BLaER1 treated with 17β-estradiol and CSF1 and Interleukin-3, amounts not matched to agents 10 nM and 100 nM (cell line): Measurements from ENCODE around the gene SLC9A2.
A peak's percentile ranks its signal among the peaks of the same experiment; 100 is the strongest.

Experiments used
- H3K27ac ChIP-seq, 11 experiments: shearing (Covaris generic); formaldehyde crosslinking; 2 replicates each; pipeline ENCODE4 v1.8.1; 2022
- H3K27me3 ChIP-seq, 11 experiments: shearing (Covaris generic); formaldehyde crosslinking; 2 replicates each; pipeline ENCODE4 v1.8.1; 2022
- H3K36me3 ChIP-seq, 11 experiments: shearing (Covaris generic); formaldehyde crosslinking; 2 replicates each; pipeline ENCODE4 v1.8.1; 2022
- H3K4me1 ChIP-seq, 10 experiments: shearing (Covaris generic); formaldehyde crosslinking; 2 replicates each; pipeline ENCODE4 v1.8.1; 2022
- H3K4me2 ChIP-seq, 11 experiments: shearing (Covaris generic); formaldehyde crosslinking; 2 replicates each; pipeline ENCODE4 v1.8.1; 2022
- H3K4me3 ChIP-seq, 10 experiments: shearing (Covaris generic); formaldehyde crosslinking; 2 replicates each; pipeline ENCODE4 v1.8.1; 2022
- H3K9ac ChIP-seq, 11 experiments: shearing (Covaris generic); formaldehyde crosslinking; 2 replicates each; pipeline ENCODE4 v1.8.1; 2022
- H3K9me3 ChIP-seq, 11 experiments: shearing (Covaris generic); formaldehyde crosslinking; replicated peaks in 1 of 11; 2 replicates each; pipeline ENCODE4 v1.8.1; 2022
- H4K20me1 ChIP-seq, 11 experiments: shearing (Covaris generic); formaldehyde crosslinking; 2 replicates each; pipeline ENCODE4 v1.8.1; 2022
- Cebpa-rat ChIP-seq, 11 experiments: shearing (Covaris generic); IDR thresholded peaks; 2 replicates each; pipeline ENCODE4 v1.8.1; 2022

SLC9A2 gene

DNA sequence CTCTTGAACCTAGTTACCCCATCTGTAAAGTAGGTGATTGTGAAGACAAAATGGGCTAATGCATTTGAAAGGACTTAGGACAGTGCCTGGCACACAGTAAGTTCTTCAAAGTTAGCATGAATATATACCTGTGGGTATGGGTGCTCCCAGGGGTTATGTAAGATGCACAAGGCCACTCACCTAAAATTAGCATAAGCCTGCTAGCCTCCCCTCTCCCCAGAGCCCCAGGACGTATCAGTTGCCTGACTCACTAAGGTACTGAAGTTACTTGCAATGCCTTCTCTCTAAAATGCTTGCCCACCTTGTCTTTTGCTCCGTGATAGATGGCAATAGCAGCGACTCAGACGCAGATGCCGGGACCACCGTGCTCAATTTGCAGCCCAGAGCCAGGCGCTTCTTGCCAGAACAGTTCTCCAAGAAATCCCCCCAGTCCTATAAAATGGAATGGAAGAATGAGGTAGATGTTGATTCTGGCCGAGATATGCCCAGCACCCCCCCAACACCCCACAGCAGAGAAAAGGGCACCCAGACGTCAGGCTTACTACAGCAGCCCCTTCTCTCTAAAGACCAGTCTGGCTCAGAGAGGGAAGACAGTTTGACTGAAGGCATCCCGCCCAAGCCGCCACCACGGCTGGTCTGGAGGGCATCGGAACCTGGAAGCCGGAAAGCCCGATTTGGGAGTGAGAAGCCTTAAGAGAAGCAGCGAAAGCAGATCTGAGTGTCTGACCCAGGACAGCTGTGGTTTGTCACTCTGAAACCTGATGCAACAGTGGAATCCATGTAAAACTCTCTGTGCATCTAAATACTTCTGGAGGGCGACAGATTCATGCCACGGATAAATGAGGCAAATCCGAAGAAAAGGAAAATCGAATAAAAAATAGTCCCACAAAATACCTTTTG lies 88.7 kb downstream of the SLC9A2 start:
- H3K27me3 ChIP-seq = no peaks in the 10 kb centered on the region
- H3K4me1 ChIP-seq = no peaks in the 10 kb centered on the region
- no peak overlapping the region for H3K4me2 ChIP-seq
- no peak overlapping the region for H3K4me3 ChIP-seq
- no peak for TF ChIP-seq Cebpa-rat (IDR thresholded peaks at IDR 0.05)
- no peak overlapping the region for H3K9ac ChIP-seq
- no peaks in the 10 kb centered on the region for H4K20me1 ChIP-seq
- H3K36me3 ChIP-seq = no peaks in the 10 kb centered on the region
- no peak overlapping the region for H3K27ac ChIP-seq
- H3K9me3 ChIP-seq = no peaks in the 10 kb centered on the region

DNA sequence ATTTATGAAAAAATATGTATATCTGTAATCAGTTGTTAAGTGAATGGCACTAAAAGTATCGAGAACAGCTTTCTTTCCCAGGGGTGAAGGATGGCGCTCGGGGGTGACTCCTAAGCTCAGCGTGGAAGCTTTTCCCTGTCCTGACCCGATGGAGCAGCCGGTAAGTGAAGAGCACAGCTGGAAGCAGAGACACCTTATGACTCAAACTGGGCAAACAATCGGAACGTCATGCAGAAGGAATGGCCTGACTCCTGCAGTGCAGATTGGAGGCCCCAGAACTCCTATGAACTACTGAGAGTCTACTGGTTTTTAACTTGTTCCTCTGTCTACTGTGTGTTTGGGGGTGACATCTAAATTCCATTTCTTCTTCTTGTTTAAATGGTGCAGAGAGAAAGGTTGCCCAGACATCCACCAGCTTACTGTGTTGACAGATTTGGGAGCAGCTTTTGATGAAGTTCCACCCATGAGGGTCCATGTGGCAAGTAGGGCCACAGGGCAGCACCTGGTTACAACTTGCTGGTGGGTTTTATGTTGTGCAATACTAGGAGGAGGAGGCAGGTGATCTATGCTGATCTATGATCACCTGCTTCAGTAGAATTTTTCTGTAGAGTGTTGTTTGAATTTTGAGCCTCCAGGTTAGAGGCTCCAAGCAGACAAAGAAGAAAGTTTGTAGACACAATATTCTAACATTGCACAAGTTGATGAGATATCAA lies 89.7 kb downstream of the SLC9A2 start:
- Histone ChIP-seq H3K27ac (no peak overlapping the region), H3K36me3 (no peaks in the 10 kb centered on the region)

DNA sequence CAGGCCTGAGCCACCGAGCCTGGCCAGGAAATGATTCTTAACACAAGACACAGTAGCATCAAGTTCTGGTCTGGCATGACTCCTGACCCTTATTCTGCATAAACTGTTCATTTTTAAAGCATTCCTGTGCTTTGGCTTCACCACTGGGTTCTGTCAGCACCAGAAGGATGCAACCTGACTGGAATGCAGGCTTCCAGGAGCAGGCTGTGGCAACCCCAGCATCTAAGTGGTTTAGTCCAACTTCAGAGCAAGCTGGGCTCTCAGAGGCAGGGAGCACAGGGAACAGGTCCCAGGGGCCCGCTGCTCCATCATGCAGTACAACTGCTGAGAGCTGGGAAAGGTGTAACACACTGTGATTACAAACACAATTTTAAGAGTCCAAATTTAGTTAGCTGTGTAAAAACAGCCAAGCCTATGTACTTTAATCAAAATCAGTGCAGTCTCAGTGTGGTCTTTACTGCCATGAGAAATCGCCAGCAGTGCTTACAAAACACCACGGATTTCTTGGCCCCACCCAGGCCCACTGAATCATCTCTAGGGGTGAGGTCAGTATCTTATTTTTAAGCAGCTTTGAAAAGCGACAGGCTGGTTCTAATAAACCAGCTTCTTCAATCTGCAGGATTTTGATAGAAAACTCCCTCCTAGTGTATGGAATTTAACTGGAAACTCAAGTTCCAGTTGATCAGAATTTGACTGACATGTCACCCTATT lies 98.1 kb downstream of the SLC9A2 start:
- TF ChIP-seq Cebpa-rat (IDR thresholded peaks at IDR 0.05) = no peak
- Histone ChIP-seq H3K36me3 (peaks cover 49 to 68% (median 58%) of the 10 kb centered on the region in 11 experiments), H3K4me1 (peaks cover 0 to 20% (median 13%) of the 10 kb centered on the region in 10 experiments; a peak in 15 of 20 replicates), H3K9ac (no peak overlapping the region), H4K20me1 (no peaks in the 10 kb centered on the region), H3K27me3 (no peaks in the 10 kb centered on the region), H3K4me2 (peak overlapping the region in 9 of 11 experiments; percentile 7 to 42 (median 18); a peak in 9 of 22 replicates), H3K4me3 (no peak overlapping the region), H3K9me3 (peaks cover 0 to 6% (median 0%) of the 10 kb centered on the region in 11 experiments; a peak in 2 of 22 replicates), H3K27ac (no peak overlapping the region)

More for the DNA sequence above, 89.7 kb downstream of the SLC9A2 start:
- TF ChIP-seq Cebpa-rat (IDR thresholded peaks at IDR 0.05) = 0 out of 22 replicates have a peak, but pooled peaks of 2 of the 11 experiments have one; percentile 19 to 50
- Histone ChIP-seq H3K27me3 (no peaks in the 10 kb centered on the region), H4K20me1 (no peaks in the 10 kb centered on the region), H3K4me2 (no peak overlapping the region), H3K4me3 (no peak overlapping the region), H3K4me1 (no peaks in the 10 kb centered on the region), H3K9me3 (no peaks in the 10 kb centered on the region), H3K9ac (no peak overlapping the region)

DNA sequence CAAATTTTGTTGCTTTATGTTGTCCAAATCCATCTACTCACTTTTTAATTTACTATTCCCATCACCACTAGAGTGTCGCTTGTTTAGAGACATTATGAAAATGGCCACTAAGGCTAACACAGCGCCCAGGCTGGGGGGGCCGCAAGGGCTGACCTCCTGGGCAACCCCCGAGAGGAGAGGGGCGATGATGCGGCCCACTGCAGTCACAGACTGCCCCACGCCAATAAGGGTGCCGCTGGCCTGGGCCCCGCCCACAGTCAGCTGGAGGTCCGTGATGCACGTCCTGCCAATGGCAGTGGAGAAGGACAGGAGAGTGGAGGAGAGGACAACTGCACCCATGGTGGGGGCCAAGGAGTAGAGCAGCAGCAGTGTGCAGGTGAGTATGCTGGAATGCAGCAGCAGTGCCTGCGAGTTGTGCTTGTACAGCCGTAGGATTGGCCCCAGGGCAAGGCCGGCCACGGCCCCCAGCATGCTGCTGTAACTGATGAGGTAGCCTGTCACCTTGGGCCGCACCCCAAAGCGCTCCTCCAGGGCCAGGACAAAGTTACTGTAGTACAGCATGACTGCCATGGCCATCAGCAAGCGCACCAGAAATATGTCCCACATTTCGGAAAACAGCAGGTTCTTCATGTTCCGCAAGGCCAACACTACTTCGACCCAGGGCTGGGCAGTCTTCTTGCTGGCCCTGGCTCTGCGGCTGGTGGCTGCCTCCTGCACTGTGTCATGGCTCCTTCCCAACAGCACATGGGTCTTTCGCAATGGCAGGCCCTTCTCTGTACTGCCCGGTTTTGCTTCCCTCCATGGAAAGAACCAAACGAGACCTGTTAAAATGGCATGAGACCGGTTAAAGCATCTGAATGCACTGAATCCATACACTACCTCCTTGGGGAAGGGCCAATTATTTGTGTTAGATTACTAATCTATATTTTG lies 99.3 kb downstream of the SLC9A2 start:
- Histone ChIP-seq H3K27ac (no peak overlapping the region), H3K9ac (no peak overlapping the region), H3K27me3 (no peaks in the 10 kb centered on the region), H3K9me3 (peaks cover 0 to 6% (median 0%) of the 10 kb centered on the region in 11 experiments; a peak in 2 of 22 replicates), H3K36me3 (peaks cover 61 to 80% (median 70%) of the 10 kb centered on the region in 11 experiments), H3K4me1 (peaks cover 0 to 20% (median 13%) of the 10 kb centered on the region in 10 experiments; a peak in 15 of 20 replicates), H3K4me2 (no peak overlapping the region), H4K20me1 (no peaks in the 10 kb centered on the region), H3K4me3 (no peak overlapping the region)
- TF ChIP-seq Cebpa-rat (IDR thresholded peaks at IDR 0.05) = no peak

DNA sequence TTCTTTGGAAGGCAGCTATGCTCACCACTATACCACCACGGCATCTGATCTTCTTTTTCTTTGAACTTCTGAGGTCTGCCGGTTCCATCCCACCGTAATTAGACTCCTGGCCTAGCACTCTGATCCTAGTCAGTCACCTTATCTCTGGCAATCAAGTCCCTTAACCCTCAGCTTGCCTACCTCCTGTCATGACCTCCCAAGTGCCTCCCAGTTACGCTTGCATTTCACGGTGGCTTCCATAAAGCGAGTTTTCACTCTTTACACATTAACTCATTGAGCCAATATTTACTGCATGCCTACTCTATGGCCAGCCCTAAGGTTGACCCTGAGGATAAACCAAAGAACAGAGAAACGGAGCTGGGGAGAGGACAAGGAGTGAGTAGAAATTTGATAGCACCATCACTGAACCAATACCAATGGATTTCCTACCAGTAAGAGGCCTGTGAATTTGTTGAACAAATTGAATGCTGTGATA lies 104.7 kb downstream of the SLC9A2 start:
- no peak overlapping the region for H3K4me2 ChIP-seq
- TF ChIP-seq Cebpa-rat (IDR thresholded peaks at IDR 0.05) = no peak
- H3K4me1 ChIP-seq = no peaks in the 10 kb centered on the region
- H3K9me3 ChIP-seq = no peaks in the 10 kb centered on the region
- H3K27me3 ChIP-seq = no peaks in the 10 kb centered on the region
- H3K36me3 ChIP-seq = peaks cover 77 to 95% (median 88%) of the 10 kb centered on the region in 11 experiments
- no peaks in the 10 kb centered on the region; a peak in 1 of 22 replicates for H4K20me1 ChIP-seq
- H3K9ac ChIP-seq = no peak overlapping the region
- H3K27ac ChIP-seq = no peak overlapping the region
- no peak overlapping the region for H3K4me3 ChIP-seq

DNA sequence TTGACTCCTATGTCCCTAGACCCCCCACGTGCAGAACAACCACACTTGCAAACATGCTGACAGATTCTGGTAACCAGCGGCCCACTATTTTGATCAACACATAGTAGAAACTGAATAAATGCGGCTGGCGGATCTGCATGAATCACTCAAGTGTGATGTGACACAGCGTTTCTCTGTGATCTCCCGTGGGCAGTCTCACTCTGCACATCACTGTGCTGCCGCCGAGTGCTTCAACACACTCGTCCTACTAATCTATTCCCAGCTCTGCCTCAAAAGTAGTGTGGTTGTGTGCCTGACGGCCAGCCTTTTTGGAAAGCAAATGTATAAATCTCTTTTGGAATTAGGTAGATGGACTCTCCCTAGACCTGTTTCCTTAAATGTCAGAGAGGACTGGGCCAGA lies 105.2 kb downstream of the SLC9A2 start:
- no peak overlapping the region for H3K4me2 ChIP-seq
- H3K27ac ChIP-seq = no peak overlapping the region
- TF ChIP-seq Cebpa-rat (IDR thresholded peaks at IDR 0.05) = no peak
- no peak overlapping the region for H3K4me3 ChIP-seq
- no peak overlapping the region for H3K9ac ChIP-seq
- H3K4me1 ChIP-seq = no peaks in the 10 kb centered on the region
- H3K36me3 ChIP-seq = peaks cover 72 to 95% (median 86%) of the 10 kb centered on the region in 11 experiments
- H4K20me1 ChIP-seq = no peaks in the 10 kb centered on the region; a peak in 1 of 22 replicates
- no peaks in the 10 kb centered on the region for H3K27me3 ChIP-seq
- H3K9me3 ChIP-seq = no peaks in the 10 kb centered on the region

DNA sequence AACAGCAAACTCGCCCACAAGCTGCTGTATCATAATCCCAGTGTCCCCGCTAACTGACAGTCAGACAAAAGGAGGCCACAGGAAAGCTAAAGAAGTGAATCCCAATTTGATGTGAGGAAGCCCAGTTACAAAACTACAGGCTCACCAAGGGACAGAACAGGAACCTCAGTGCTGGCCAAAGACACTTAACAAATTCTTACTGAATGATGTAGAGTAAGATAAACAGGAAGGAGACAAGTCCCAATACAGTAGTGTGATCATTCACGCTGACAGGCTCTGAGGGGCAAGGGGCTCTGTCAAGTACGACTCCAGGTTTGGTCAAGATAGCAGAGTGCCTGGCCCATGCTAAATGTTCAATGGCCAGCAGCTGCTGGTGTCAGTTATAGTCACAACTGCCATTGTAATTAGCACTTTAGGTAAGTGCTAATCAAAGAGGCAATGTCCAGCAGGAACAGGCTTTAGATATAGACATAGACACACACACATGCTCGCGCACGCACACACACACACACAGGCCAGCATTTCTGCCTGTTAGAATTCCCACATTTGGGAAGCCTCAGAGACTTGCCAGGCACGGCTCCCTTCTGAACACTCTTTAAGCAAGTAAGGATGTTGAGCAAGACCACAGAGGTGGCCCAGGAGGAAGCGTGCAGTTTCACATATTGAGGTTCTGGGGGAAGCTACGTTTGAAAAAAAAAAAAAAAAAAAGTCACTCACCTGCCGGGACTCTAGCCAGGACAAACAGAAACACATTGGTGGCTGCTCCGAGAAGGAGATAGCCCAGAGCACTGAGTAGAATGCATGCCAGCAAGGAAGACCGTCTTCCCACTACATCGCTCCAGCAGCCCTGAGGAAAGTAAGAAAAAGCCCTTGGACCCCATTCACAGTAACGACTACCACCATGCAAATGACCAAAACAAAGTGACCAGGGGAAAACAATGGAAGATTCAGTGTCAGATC lies 107.1 kb downstream of the SLC9A2 start:
- H4K20me1 ChIP-seq = peaks cover 0 to under 1% (median 0%) of the 10 kb centered on the region in 11 experiments; a peak in 1 of 22 replicates
- no peaks in the 10 kb centered on the region for H3K4me1 ChIP-seq
- H3K36me3 ChIP-seq = peaks cover 72 to 95% (median 84%) of the 10 kb centered on the region in 11 experiments
- H3K27ac ChIP-seq = no peak overlapping the region
- H3K9ac ChIP-seq = no peak overlapping the region
- no peak overlapping the region for H3K4me2 ChIP-seq
- no peak for TF ChIP-seq Cebpa-rat (IDR thresholded peaks at IDR 0.05)
- H3K4me3 ChIP-seq = no peak overlapping the region
- no peaks in the 10 kb centered on the region for H3K9me3 ChIP-seq
- no peaks in the 10 kb centered on the region for H3K27me3 ChIP-seq
